Liver (tissue), 3 donors: ENCODE results near the gene ATP6V0D1.

Experiments
- RAD21 ChIP-seq, 2 donors: IDR thresholded peaks; 2 replicates each; pipeline ENCODE4 v1.6.1; 2016; ENCODE audit warnings: antibody characterized with exemption in 2 of 2, mild to moderate bottlenecking in 2 of 2
- TF ChIP-seq, protein P1 (sequence below): fragments of 150-350 bp; IDR thresholded peaks from 2 replicates; pipeline ENCODE4 v1.5.1; 2017; ENCODE audit warnings: improper control_type of control experiment, low read depth, low read length; ENCODE audit not compliant: missing input control
- TF ChIP-seq, protein P2 (sequence below): IDR thresholded peaks from 2 replicates; pipeline ENCODE4 v1.6.1; 2016; ENCODE audit warnings: antibody characterized with exemption, mild to moderate bottlenecking
- donor health status: healthy.
- donor health status: healthy.

DNA sequence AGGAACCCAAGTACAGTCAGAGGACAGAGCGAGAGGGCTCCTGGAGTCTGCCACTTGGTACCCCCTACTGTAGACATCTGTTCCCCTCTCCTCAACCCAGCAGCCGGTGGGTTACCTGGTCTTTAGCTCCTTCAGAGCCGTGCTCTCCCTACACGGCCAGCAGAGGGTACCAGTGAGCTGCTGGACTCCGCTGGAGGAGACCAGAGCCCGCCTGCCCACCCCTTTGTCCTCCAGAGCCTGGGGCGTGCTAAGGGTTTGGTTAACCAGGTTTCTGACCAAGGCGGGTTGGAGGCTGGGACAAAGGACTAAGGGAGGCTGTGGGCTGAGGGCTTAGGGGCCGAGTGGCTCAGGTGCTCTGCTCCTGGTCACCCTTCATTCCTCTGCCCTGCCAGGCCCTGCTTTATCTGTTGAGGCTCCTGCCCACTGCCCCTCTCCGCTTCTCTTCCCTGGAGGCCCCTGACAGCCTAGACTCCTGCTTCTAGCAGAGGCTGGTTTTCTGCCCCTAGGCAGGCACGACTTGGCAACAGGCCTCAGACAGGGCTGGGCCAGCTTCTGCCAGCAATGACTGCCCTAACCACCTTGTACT, 52.7 kb downstream of the ATP6V0D1 start:
- TF ChIP-seq RAD21 (IDR thresholded peaks at IDR 0.05): peak; percentile 91 to 93
- TF ChIP-seq, protein P1, sequence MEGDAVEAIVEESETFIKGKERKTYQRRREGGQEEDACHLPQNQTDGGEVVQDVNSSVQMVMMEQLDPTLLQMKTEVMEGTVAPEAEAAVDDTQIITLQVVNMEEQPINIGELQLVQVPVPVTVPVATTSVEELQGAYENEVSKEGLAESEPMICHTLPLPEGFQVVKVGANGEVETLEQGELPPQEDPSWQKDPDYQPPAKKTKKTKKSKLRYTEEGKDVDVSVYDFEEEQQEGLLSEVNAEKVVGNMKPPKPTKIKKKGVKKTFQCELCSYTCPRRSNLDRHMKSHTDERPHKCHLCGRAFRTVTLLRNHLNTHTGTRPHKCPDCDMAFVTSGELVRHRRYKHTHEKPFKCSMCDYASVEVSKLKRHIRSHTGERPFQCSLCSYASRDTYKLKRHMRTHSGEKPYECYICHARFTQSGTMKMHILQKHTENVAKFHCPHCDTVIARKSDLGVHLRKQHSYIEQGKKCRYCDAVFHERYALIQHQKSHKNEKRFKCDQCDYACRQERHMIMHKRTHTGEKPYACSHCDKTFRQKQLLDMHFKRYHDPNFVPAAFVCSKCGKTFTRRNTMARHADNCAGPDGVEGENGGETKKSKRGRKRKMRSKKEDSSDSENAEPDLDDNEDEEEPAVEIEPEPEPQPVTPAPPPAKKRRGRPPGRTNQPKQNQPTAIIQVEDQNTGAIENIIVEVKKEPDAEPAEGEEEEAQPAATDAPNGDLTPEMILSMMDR: peak; percentile 76
- TF ChIP-seq, protein P2, sequence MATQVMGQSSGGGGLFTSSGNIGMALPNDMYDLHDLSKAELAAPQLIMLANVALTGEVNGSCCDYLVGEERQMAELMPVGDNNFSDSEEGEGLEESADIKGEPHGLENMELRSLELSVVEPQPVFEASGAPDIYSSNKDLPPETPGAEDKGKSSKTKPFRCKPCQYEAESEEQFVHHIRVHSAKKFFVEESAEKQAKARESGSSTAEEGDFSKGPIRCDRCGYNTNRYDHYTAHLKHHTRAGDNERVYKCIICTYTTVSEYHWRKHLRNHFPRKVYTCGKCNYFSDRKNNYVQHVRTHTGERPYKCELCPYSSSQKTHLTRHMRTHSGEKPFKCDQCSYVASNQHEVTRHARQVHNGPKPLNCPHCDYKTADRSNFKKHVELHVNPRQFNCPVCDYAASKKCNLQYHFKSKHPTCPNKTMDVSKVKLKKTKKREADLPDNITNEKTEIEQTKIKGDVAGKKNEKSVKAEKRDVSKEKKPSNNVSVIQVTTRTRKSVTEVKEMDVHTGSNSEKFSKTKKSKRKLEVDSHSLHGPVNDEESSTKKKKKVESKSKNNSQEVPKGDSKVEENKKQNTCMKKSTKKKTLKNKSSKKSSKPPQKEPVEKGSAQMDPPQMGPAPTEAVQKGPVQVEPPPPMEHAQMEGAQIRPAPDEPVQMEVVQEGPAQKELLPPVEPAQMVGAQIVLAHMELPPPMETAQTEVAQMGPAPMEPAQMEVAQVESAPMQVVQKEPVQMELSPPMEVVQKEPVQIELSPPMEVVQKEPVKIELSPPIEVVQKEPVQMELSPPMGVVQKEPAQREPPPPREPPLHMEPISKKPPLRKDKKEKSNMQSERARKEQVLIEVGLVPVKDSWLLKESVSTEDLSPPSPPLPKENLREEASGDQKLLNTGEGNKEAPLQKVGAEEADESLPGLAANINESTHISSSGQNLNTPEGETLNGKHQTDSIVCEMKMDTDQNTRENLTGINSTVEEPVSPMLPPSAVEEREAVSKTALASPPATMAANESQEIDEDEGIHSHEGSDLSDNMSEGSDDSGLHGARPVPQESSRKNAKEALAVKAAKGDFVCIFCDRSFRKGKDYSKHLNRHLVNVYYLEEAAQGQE: no peak
